SKM-1 treated with dmso at 0.1 percent for 144 hours (cell line): ENCODE measurements around the gene EXOC4.

ENCODE experiments used
- DNase-seq: peaks from one replicate; lab custom pipeline; 2025; ENCODE audit not compliant: unreplicated experiment; lab: John Stamatoyannopoulos, UW

EXOC4 gene

GRCh38 chr7:133419041-133419440, 166.2 kb downstream of the EXOC4 start:
- DNase-seq = no peak

- DNase-seq = no peak
Measured at GRCh38 chr7:133423618-133424017, 170.7 kb downstream of the EXOC4 start.

- no peak for DNase-seq
Measured at GRCh38 chr7:133428326-133428725, 175.4 kb downstream of the EXOC4 start.

- no peak for DNase-seq
Measured at GRCh38 chr7:133428876-133429275, 176.0 kb downstream of the EXOC4 start.

GRCh38 chr7:133429371-133429770, 176.5 kb downstream of the EXOC4 start:
- DNase-seq = no peak

- DNase-seq = no peak
Measured at GRCh38 chr7:133431134-133431724, 178.4 kb downstream of the EXOC4 start.

GRCh38 chr7:133433165-133433812, 180.4 kb downstream of the EXOC4 start:
- DNase-seq = no peak

GRCh38 chr7:133434246-133434865, 181.5 kb downstream of the EXOC4 start:
- DNase-seq = peak; percentile 10

- DNase-seq = no peak
Measured at GRCh38 chr7:133436014-133436428, 183.1 kb downstream of the EXOC4 start.

- no peak for DNase-seq
Measured at GRCh38 chr7:133437544-133437943, 184.7 kb downstream of the EXOC4 start.

GRCh38 chr7:133442818-133443217, 189.9 kb downstream of the EXOC4 start:
- DNase-seq = no peak

- no peak for DNase-seq
Measured at GRCh38 chr7:133445617-133446016, 192.7 kb downstream of the EXOC4 start.

GRCh38 chr7:133448012-133448411, 195.1 kb downstream of the EXOC4 start:
- no peak for DNase-seq

- no peak for DNase-seq
Measured at GRCh38 chr7:133452577-133452976, 199.7 kb downstream of the EXOC4 start.

GRCh38 chr7:133458688-133459087, 205.8 kb downstream of the EXOC4 start:
- DNase-seq = no peak

GRCh38 chr7:133461421-133461820, 208.5 kb downstream of the EXOC4 start:
- no peak for DNase-seq

- DNase-seq = no peak
Measured at GRCh38 chr7:133475655-133476054, 222.8 kb downstream of the EXOC4 start.

GRCh38 chr7:133477791-133478190, 224.9 kb downstream of the EXOC4 start:
- no peak for DNase-seq

GRCh38 chr7:133478591-133479135, 225.8 kb downstream of the EXOC4 start:
- no peak for DNase-seq

GRCh38 chr7:133479456-133480065, 226.7 kb downstream of the EXOC4 start:
- DNase-seq = no peak

- no peak for DNase-seq
Measured at GRCh38 chr7:133480868-133481267, 228.0 kb downstream of the EXOC4 start.

- DNase-seq = no peak
Measured at GRCh38 chr7:133481676-133482075, 228.8 kb downstream of the EXOC4 start.
